Measurements from ENCODE around the gene FCRL5. TPM values are rescaled to one million over a fixed set of nuclear protein-coding genes. Genes with fewer than 3 reads are reported as not detected.

FCRL5 gene
- total RNA-seq, 1 donor from 2014 or later: not detected

GRCh38 chr1:157523774-157524493, 28.4 kb downstream of the FCRL5 start:
- TF ChIP-seq CTCF (IDR thresholded peaks at IDR 0.05): no peak
- H3K4me1 Mint-ChIP-seq (ENCODE audit: low read depth): no peaks in the 10 kb centered on the region

GRCh38 chr1:157521056-157521455, 31.3 kb downstream of the FCRL5 start:
- no peak overlapping the region for H3K4me3 Mint-ChIP-seq (ENCODE audit: unreplicated experiment)
- no peaks in the 10 kb centered on the region for H3K4me1 Mint-ChIP-seq (ENCODE audit: low read depth)
- H3K9me3 Mint-ChIP-seq (ENCODE audit: low read depth): no peaks in the 10 kb centered on the region
- H3K27me3 Mint-ChIP-seq (ENCODE audit: low read depth): peaks cover 16% of the 10 kb centered on the region
- no peak overlapping the region for H3K27ac Mint-ChIP-seq (ENCODE audit: unreplicated experiment)
- no peaks in the 10 kb centered on the region for H3K36me3 Mint-ChIP-seq (ENCODE audit: low read depth)
- TF ChIP-seq CTCF (IDR thresholded peaks at IDR 0.05): no peak
- DNase-seq (ENCODE audit: low spot score): no peak

More at GRCh38 chr1:157523774-157524493, 28.4 kb downstream of the FCRL5 start:
- H3K27ac Mint-ChIP-seq (ENCODE audit: unreplicated experiment): no peak overlapping the region
- no peak overlapping the region for H3K4me3 Mint-ChIP-seq (ENCODE audit: unreplicated experiment)
- H3K27me3 Mint-ChIP-seq (ENCODE audit: low read depth): peaks cover 18% of the 10 kb centered on the region
- no peaks in the 10 kb centered on the region for H3K9me3 Mint-ChIP-seq (ENCODE audit: low read depth)
- no peak for DNase-seq (ENCODE audit: low spot score)
- H3K36me3 Mint-ChIP-seq (ENCODE audit: low read depth): no peaks in the 10 kb centered on the region

- H3K9me3 Mint-ChIP-seq (ENCODE audit: low read depth): no peaks in the 10 kb centered on the region
- H3K27me3 Mint-ChIP-seq (ENCODE audit: low read depth): peaks cover 16% of the 10 kb centered on the region
- no peaks in the 10 kb centered on the region for H3K4me1 Mint-ChIP-seq (ENCODE audit: low read depth)
- TF ChIP-seq CTCF (IDR thresholded peaks at IDR 0.05): no peak
- no peak for DNase-seq (ENCODE audit: low spot score)
- H3K4me3 Mint-ChIP-seq (ENCODE audit: unreplicated experiment): no peak overlapping the region
- H3K36me3 Mint-ChIP-seq (ENCODE audit: low read depth): no peaks in the 10 kb centered on the region
- H3K27ac Mint-ChIP-seq (ENCODE audit: unreplicated experiment): no peak overlapping the region
Measured at GRCh38 chr1:157520386-157520935, 31.9 kb downstream of the FCRL5 start.

GRCh38 chr1:157519451-157519850, 32.9 kb downstream of the FCRL5 start:
- H3K27me3 Mint-ChIP-seq (ENCODE audit: low read depth): peaks cover 20% of the 10 kb centered on the region
- no peaks in the 10 kb centered on the region for H3K36me3 Mint-ChIP-seq (ENCODE audit: low read depth)
- no peak for DNase-seq (ENCODE audit: low spot score)

GRCh38 chr1:157517016-157517415, 35.3 kb downstream of the FCRL5 start:
- H3K36me3 Mint-ChIP-seq (ENCODE audit: low read depth): no peaks in the 10 kb centered on the region
- no peak for TF ChIP-seq CTCF (IDR thresholded peaks at IDR 0.05)
- H3K4me1 Mint-ChIP-seq (ENCODE audit: low read depth): no peaks in the 10 kb centered on the region
- no peak overlapping the region for H3K27ac Mint-ChIP-seq (ENCODE audit: unreplicated experiment)
- H3K9me3 Mint-ChIP-seq (ENCODE audit: low read depth): no peaks in the 10 kb centered on the region
- no peak for DNase-seq (ENCODE audit: low spot score)
- peaks cover 9% of the 10 kb centered on the region for H3K27me3 Mint-ChIP-seq (ENCODE audit: low read depth)
- H3K4me3 Mint-ChIP-seq (ENCODE audit: unreplicated experiment): no peak overlapping the region

More at GRCh38 chr1:157519451-157519850, 32.9 kb downstream of the FCRL5 start:
- no peak overlapping the region for H3K4me3 Mint-ChIP-seq (ENCODE audit: unreplicated experiment)
- no peak overlapping the region for H3K27ac Mint-ChIP-seq (ENCODE audit: unreplicated experiment)
- H3K9me3 Mint-ChIP-seq (ENCODE audit: low read depth): no peaks in the 10 kb centered on the region
- no peak for TF ChIP-seq CTCF (IDR thresholded peaks at IDR 0.05)
- H3K4me1 Mint-ChIP-seq (ENCODE audit: low read depth): no peaks in the 10 kb centered on the region

All from chondrocyte (in vitro differentiated cells).